HepG2 (cell line): ENCODE data around the gene CKAP2. TPM values are rescaled to one million over a fixed set of nuclear protein-coding genes. Genes with fewer than 3 reads are reported as not detected.
A peak's percentile ranks its signal among the peaks of the same experiment; 100 is the strongest.

Source experiments
- CBX2 ChIP-seq, 2 experiments: fragments of 200-600 bp in 1 of 2; sonication (generic); formaldehyde crosslinking in 1 of 2; IDR thresholded peaks; 2 replicates each; pipeline versions ENCODE4 v1.7.0 to v1.8.1; 2018 to 2022; ENCODE audit warnings: low read depth in 2 of 2, low read length in 1 of 2, mild to moderate bottlenecking in 1 of 2, missing genetic modification reagents in 1 of 2
- CCDC6 ChIP-seq: sonication (generic); formaldehyde crosslinking; IDR thresholded peaks from 2 replicates; pipeline ENCODE4 v1.8.1; 2022; ENCODE audit warnings: mild to moderate bottlenecking, missing genetic modification reagents, moderate library complexity
- CREBL2 ChIP-seq: sonication (generic); formaldehyde crosslinking; IDR thresholded peaks from 2 replicates; pipeline ENCODE4 v1.8.1; 2023; ENCODE audit warnings: missing genetic modification reagents, mild to moderate bottlenecking, borderline replicate concordance
- ELF4 ChIP-seq: sonication (generic); formaldehyde crosslinking; IDR thresholded peaks from 2 replicates; pipeline ENCODE4 v1.5.0; 2020; ENCODE audit warnings: missing genetic modification reagents, mild to moderate bottlenecking, moderate library complexity, borderline replicate concordance
- FOXC1 ChIP-seq: sonication (generic); formaldehyde crosslinking; IDR thresholded peaks from 2 replicates; pipeline ENCODE4 v1.8.0; 2022; ENCODE audit warnings: mild to moderate bottlenecking, missing genetic modification reagents, borderline replicate concordance
- KMT2A ChIP-seq: sonication (generic); formaldehyde crosslinking; IDR thresholded peaks from 2 replicates; pipeline ENCODE4 v1.4.0; 2020; ENCODE audit warnings: missing genetic modification reagents
- LCORL ChIP-seq, 2 experiments: fragments of 450-650 bp in 1 of 2; sonication (generic) in 1 of 2; formaldehyde crosslinking in 1 of 2; IDR thresholded peaks; 2 replicates each; pipeline versions ENCODE4 v1.5.0 to v1.6.1; 2017 to 2020; ENCODE audit warnings: antibody characterized with exemption in 1 of 2, missing genetic modification reagents in 1 of 2
- MXD4 ChIP-seq: IDR thresholded peaks from 2 replicates; pipeline ENCODE4 v1.6.1; 2016; ENCODE audit warnings: mild to moderate bottlenecking, missing biosample characterization, missing genetic modification reagents
- NR1H2 ChIP-seq: sonication (generic); formaldehyde crosslinking; IDR thresholded peaks from 2 replicates; pipeline ENCODE4 v1.8.1; 2022; ENCODE audit warnings: low read depth, missing genetic modification reagents, borderline replicate concordance
- PAX8 ChIP-seq: sonication (generic); formaldehyde crosslinking; IDR thresholded peaks from 2 replicates; pipeline ENCODE4 v1.8.0; 2022; ENCODE audit warnings: mild to moderate bottlenecking, missing genetic modification reagents, borderline replicate concordance
- PRPF4 ChIP-seq: fragments of 200-400 bp; formaldehyde crosslinking; IDR thresholded peaks from 2 replicates; pipeline ENCODE4 v1.6.1; 2016; ENCODE audit warnings: low read length, low read depth; ENCODE audit not compliant: poor library complexity, severe bottlenecking
- SETDB1 ChIP-seq: sonication (generic); formaldehyde crosslinking; IDR thresholded peaks from 2 replicates; pipeline ENCODE4 v1.5.1; 2020; ENCODE audit warnings: missing genetic modification reagents, mild to moderate bottlenecking, borderline replicate concordance
- TP53 ChIP-seq: sonication (generic); formaldehyde crosslinking; conservative IDR thresholded peaks from 2 replicates; pipeline ENCODE4 v1.4.0; 2020; ENCODE audit warnings: missing genetic modification reagents
- YEATS4 ChIP-seq: sonication (generic); formaldehyde crosslinking; IDR thresholded peaks from 2 replicates; pipeline ENCODE4 v1.4.0; 2020; ENCODE audit warnings: missing genetic modification reagents, borderline replicate concordance
- ZBTB26 ChIP-seq: IDR thresholded peaks from 2 replicates; pipeline ENCODE4 v1.6.1; 2016; ENCODE audit warnings: missing compliant biosample characterization, missing genetic modification reagents, borderline replicate concordance
- ZNF124 ChIP-seq: sonication (generic); formaldehyde crosslinking; IDR thresholded peaks from 2 replicates; pipeline ENCODE4 v1.4.0; 2020; ENCODE audit warnings: missing genetic modification reagents
- ZNF263 ChIP-seq: sonication (generic); formaldehyde crosslinking; IDR thresholded peaks from 2 replicates; pipeline ENCODE4 v1.4.0; 2020; ENCODE audit warnings: missing genetic modification reagents
- ZNF317 ChIP-seq: sonication (generic); formaldehyde crosslinking; IDR thresholded peaks from 2 replicates; pipeline ENCODE4 v1.5.0; 2020; ENCODE audit warnings: mild to moderate bottlenecking, missing genetic modification reagents
- ZNF44 ChIP-seq: sonication (generic); formaldehyde crosslinking; IDR thresholded peaks from 2 replicates; pipeline ENCODE4 v1.5.1; 2020; ENCODE audit warnings: mild to moderate bottlenecking, missing genetic modification reagents
- ZNF674 ChIP-seq: sonication (generic); formaldehyde crosslinking; IDR thresholded peaks from 2 replicates; pipeline ENCODE4 v1.5.0; 2020; ENCODE audit warnings: low read depth, mild to moderate bottlenecking, missing genetic modification reagents
- ZNF720 ChIP-seq: sonication (generic); formaldehyde crosslinking; IDR thresholded peaks from 2 replicates; pipeline ENCODE4 v1.4.0; 2020; ENCODE audit warnings: missing genetic modification reagents
- ZNF781 ChIP-seq: sonication (generic); formaldehyde crosslinking; IDR thresholded peaks from 2 replicates; pipeline ENCODE4 v1.5.1; 2020; ENCODE audit warnings: borderline replicate concordance, mild to moderate bottlenecking, missing genetic modification reagents; ENCODE audit errors: not compliant biosample characterization
- polyA plus RNA-seq, 8 experiments: library from polyadenylated mRNA; depleted of rRNA in 3 of 8; stranded (reverse) in 7 of 8; unstranded in 1 of 8; fragments of >200 nt; fragmentation: Illumina TruSeq in 4 of 8; extraction: Trizol in 4 of 8; gene quantifications; 2 replicates each; pipeline versions ENCODE4 v1.2.1 to v1.2.3, GENCODE V29; 2011 to 2016; ENCODE audit warnings: low read depth in 4 of 8, missing spikeins in 1 of 8, mixed read lengths in 1 of 8; ENCODE audit not compliant: insufficient read depth in 1 of 8
- total RNA-seq, 5 experiments: library from RNA; depleted of rRNA; stranded (reverse); fragments of >200 nt; fragmentation: Illumina TruSeq; extraction: Trizol; gene quantifications; 2 replicates each; pipeline ENCODE4 v1.2.3, GENCODE V29; 2016; ENCODE audit warnings: low read depth in 1 of 5
- TF ChIP-seq, protein P1 (sequence below): IDR thresholded peaks from 2 replicates; pipeline ENCODE4 v1.6.1; 2012; ENCODE audit warnings: low read depth, low read length, improper control_type of control experiment
- TF ChIP-seq, protein P2 (sequence below): sonication (generic); formaldehyde crosslinking; IDR thresholded peaks from 2 replicates; pipeline ENCODE4 v1.5.1; 2020; ENCODE audit warnings: mild to moderate bottlenecking, moderate library complexity, missing genetic modification reagents

CKAP2 gene
- total and polyA plus RNA-seq, 2 of the 13 experiments (the other 11 are each of a cell fraction or from before 2014, with no cell fraction given) = 6.7 to 40.3 TPM

DNA sequence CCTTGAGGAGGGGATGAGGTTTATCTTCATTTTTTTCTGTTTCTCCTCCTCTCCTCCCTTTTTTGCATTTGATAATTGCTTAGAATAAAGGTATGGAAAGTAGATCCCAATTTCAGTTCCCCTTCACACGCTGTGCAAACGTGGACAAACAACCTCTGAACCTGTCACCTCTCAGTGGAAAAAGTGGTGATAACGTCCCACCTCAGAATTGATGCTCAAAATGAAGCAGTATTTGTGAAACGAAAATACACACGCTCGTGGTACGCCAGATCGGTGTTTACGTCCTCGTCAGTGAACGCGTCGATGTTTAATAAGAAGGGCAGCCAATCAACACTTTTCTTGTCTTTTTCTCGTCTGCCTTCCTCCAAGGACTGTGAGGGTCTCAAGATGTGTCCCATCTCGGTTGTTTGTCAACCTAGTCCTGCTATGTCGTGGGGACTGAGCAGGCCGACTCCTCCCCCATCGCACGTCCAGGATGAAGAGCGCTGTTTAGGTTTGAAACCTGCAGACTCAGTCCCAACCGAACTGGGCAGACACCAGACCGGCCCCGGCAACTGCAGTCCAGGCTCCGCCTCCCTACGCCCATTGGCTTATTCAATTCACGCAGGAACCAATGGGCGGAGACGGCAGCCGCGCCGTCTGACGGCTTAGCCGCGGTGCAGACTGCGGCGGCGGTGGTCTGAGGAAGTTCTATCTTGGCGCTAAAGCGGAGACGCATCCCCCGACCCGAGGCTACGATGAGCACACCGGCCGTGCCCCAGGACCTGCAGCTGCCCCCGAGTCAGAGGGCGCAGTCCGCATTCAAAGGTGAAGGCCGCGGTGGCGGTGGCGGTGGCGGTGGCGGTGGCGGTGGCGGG lies at the start of gene CKAP2 (continued):
- TF ChIP-seq ZBTB26 (CRISPR knock-in tag) (no peak), PAX8 (CRISPR knock-in tag) (no peak), ELF4 (CRISPR knock-in tag) (no peak), SETDB1 (CRISPR knock-in tag) (no peak), ZNF781 (CRISPR knock-in tag) (peak; percentile 29), CBX2 (IDR thresholded peaks at IDR 0.05; ENCODE audit: low read depth, low read length) (no peak), CBX2 (CRISPR knock-in tag; IDR thresholded peaks at IDR 0.05; ENCODE audit: low read depth) (no peak), YEATS4 (CRISPR knock-in tag) (peak; percentile 90; the same call in 1 of the 2 replicates), ZNF44 (CRISPR knock-in tag) (no peak), CCDC6 (0 out of 2 replicates have a peak, but pooled peaks have one; percentile 63), TP53 (CRISPR knock-in tag) (no peak), ZNF317 (CRISPR knock-in tag) (peak; percentile 78), ZNF263 (CRISPR knock-in tag) (no peak), MXD4 (CRISPR knock-in tag) (peak; percentile 43; the same call in 1 of the 2 replicates), PRPF4 (no peak), NR1H2 (CRISPR knock-in tag) (no peak), KMT2A (CRISPR knock-in tag) (no peak; the same call in 1 of the 2 replicates), ZNF124 (no peak), ZNF674 (CRISPR knock-in tag) (0 out of 2 replicates have a peak, but pooled peaks have one; percentile 66), LCORL (IDR thresholded peaks at IDR 0.05) (no peak), LCORL (CRISPR knock-in tag; IDR thresholded peaks at IDR 0.05) (0 out of 2 replicates have a peak, but pooled peaks have one; percentile 26), FOXC1 (peak; percentile 37; the same call in 1 of the 2 replicates), CREBL2 (CRISPR knock-in tag) (no peak), ZNF720 (no peak)
- TF ChIP-seq, protein P1, sequence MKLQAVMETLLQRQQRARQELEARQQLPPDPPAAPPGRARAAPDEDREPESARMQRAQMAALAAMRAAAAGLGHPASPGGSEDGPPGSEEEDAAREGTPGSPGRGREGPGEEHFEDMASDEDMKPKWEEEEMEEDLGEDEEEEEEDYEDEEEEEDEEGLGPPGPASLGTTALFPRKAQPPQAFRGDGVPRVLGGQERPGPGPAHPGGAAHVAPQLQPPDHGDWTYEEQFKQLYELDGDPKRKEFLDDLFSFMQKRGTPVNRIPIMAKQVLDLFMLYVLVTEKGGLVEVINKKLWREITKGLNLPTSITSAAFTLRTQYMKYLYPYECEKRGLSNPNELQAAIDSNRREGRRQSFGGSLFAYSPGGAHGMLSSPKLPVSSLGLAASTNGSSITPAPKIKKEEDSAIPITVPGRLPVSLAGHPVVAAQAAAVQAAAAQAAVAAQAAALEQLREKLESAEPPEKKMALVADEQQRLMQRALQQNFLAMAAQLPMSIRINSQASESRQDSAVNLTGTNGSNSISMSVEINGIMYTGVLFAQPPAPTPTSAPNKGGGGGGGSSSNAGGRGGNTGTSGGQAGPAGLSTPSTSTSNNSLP = 0 out of 2 replicates have a peak, but pooled peaks have one; percentile 12
- TF ChIP-seq, protein P2, sequence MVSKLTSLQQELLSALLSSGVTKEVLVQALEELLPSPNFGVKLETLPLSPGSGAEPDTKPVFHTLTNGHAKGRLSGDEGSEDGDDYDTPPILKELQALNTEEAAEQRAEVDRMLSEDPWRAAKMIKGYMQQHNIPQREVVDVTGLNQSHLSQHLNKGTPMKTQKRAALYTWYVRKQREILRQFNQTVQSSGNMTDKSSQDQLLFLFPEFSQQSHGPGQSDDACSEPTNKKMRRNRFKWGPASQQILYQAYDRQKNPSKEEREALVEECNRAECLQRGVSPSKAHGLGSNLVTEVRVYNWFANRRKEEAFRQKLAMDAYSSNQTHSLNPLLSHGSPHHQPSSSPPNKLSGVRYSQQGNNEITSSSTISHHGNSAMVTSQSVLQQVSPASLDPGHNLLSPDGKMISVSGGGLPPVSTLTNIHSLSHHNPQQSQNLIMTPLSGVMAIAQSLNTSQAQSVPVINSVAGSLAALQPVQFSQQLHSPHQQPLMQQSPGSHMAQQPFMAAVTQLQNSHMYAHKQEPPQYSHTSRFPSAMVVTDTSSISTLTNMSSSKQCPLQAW (CRISPR knock-in tag) = peak; percentile 69
